ENCODE measurements around the gene CPN2. TPM values are rescaled to one million over a fixed set of nuclear protein-coding genes. Genes with fewer than 3 reads are reported as not detected.

Gene CPN2
- total RNA-seq, 4 donors from 2014 or later: 0.10 TPM; not detected in 3

GRCh38 chr3:194313560-194314387, 37.4 kb downstream of the CPN2 start:
- TF ChIP-seq CTCF (IDR thresholded peaks at IDR 0.05) (no peak), POLR2A (IDR thresholded peaks at IDR 0.05) (no peak)
- no peak overlapping the region for H3K4me3 ChIP-seq (ENCODE audit: low read depth, poor library complexity, severe bottlenecking)
- WGBS, 2 donors: 29 to 45% methylated on average over 13 to 15 of the region's 15 CpGs
- DNase-seq (ENCODE audit: low spot score in 2 of 2): peak; percentile 66 to 96
- intact Hi-C loops (cut with DNase I; ENCODE audit: low total_unique reads): loop anchor here (10.0 kb wide), 2 partner anchors 179 to 649 kb away; partner anchors contain the start of gene HES1

DNA sequence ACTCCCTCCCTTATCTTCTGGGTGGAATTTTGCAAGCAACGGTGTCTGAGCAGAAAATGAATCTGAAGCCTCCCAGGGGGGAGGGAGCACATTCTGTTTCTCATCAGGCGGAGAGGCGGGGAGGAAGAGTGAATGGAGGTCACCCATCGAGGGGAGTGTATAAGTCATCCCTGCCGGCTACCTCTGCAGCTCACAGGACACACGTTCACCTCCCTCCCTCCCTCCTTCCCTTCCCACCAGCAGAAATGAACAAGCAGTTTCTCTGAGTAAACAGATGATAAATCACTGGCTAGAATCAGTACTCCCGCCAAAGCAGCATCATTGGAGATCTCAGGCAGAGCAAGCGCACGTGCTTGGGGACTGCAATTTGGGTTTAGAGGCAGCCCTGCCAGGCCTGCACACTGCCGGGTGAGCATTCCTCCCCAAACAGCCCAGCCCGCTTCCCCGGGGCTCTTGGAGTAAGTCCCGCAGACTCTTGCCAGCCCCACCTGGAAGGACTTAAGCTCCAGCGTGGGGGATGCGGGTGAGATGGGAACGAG, 38.3 kb downstream of the CPN2 start:
- intact Hi-C loops (cut with DNase I; ENCODE audit: low total_unique reads): loop anchor here (10.0 kb wide), 2 partner anchors 178 to 648 kb away; partner anchors contain the start of gene HES1
- no peak overlapping the region for H3K4me3 ChIP-seq (ENCODE audit: low read depth, poor library complexity, severe bottlenecking)
- TF ChIP-seq POLR2A (IDR thresholded peaks at IDR 0.05): no peak
- TF ChIP-seq CTCF (IDR thresholded peaks at IDR 0.05): no peak
- peak; percentile 77 to 92 for DNase-seq (ENCODE audit: low spot score in 2 of 2)
- 11 to 14% methylated on average over 16 of the region's 16 CpGs for WGBS, 2 donors

DNA sequence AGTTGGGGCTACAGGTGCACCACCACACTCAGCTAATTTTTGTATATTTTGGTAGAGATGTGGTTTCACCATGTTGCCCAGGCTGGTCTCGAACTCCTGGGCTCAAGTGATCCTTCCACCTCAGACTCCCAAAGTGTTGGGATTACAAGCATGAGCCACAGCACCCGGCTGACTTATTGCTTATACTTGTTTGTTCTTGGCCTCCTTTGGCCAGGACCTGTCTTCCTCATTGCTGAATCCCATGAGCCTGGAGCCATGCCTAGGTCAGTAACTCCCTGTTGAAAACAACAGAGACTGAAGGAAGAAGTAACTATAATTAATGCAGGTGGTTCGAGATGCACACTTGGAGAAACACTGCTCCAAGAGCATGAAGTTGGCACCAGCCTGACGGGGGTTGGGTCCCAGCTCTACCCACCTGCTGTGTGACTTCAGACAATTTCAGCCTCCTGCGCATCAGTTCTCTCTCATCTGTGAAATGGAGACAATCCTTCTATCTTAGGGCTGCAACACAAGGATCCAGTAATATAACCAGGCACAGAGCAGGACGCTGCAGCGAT, 38.9 kb downstream of the CPN2 start:
- intact Hi-C loops (cut with DNase I; ENCODE audit: low total_unique reads): loop anchor here (10.0 kb wide), 2 partner anchors 177 to 647 kb away; partner anchors contain the start of gene HES1
- H3K4me3 ChIP-seq (ENCODE audit: low read depth, poor library complexity, severe bottlenecking): no peak overlapping the region
- DNase-seq (ENCODE audit: low spot score in 2 of 2): peak; percentile 57 to 89
- no peak for TF ChIP-seq CTCF (IDR thresholded peaks at IDR 0.05)
- no peak for TF ChIP-seq POLR2A (IDR thresholded peaks at IDR 0.05)
- 38 to 42% methylated on average over 7 of the region's 7 CpGs for WGBS, 2 donors

DNA sequence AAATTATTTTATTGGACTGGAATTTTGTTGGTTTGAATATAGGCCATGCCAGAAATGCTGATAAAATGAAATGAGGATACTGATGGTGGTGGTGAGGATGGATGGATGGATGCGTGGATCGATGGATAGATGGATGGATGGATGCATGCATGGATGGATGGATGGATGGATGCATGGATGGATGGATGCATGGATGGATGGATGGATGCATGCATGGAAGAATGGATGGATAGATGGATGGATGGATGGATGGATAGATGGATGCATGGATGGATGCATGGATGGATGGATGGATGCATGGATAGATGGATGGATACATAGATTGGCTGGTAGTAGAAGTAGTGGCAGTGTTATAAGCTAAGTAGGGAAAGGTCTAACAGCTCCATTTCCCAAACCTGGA, 40.1 kb downstream of the CPN2 start:
- no peak for DNase-seq (ENCODE audit: low spot score in 2 of 2)
- intact Hi-C loops (cut with DNase I; ENCODE audit: low total_unique reads): loop anchor here (10.0 kb wide), 2 partner anchors 176 to 646 kb away; partner anchors contain the start of gene HES1
- no peak for TF ChIP-seq CTCF (IDR thresholded peaks at IDR 0.05)
- TF ChIP-seq POLR2A (IDR thresholded peaks at IDR 0.05): no peak
- WGBS, 2 donors: 97% methylated on average over 2 of the region's 2 CpGs
- H3K4me3 ChIP-seq (ENCODE audit: low read depth, poor library complexity, severe bottlenecking): no peak overlapping the region

DNA sequence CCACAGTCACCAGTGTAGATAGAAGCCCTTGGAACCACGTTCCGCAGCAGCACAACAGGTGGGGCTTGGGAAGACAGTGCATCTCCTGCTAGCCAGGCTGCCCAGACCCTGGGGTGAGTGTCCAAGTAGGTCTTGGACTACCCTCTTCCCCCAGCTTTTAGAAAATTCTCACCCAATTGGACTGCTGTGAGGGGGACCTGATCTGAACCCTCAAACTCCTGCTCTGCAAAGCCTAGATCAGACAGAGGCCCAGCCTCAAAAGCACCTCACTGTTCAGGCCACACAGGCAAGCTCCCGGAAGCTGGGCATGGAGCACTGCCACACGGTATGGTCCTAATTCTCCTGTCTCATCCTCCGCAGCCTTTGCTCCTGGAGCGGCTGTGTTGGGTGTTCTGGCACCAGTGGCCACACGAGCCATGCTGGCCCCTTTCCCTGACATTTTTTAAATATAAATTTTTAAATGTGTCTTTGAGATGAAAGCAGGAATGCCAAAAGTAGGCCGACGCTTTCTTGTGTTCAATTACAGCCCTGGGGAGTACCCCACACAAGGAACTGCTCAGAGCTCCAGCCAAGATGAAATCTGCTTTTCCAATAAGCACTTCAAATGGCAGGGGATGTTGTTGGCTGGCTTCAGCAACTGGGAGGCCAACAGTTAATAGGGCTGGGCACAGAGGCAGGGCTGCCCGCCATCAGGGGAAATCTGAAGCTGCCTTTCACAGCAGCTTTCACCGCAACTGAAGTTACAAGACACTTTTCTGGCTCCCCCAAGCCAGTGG, 40.9 kb downstream of the CPN2 start:
- intact Hi-C loops (cut with DNase I; ENCODE audit: low total_unique reads): loop anchor here (10.0 kb wide), 2 partner anchors 175 to 645 kb away; partner anchors contain the start of gene HES1
- H3K4me3 ChIP-seq (ENCODE audit: low read depth, poor library complexity, severe bottlenecking): no peak overlapping the region

More for the DNA sequence above, 40.9 kb downstream of the CPN2 start:
- WGBS, 2 donors: 68 to 71% methylated on average over 11 of the region's 11 CpGs
- TF ChIP-seq POLR2A (IDR thresholded peaks at IDR 0.05) (no peak), CTCF (IDR thresholded peaks at IDR 0.05) (no peak)
- peak in 1 of 2 donors; percentile 79 for DNase-seq (ENCODE audit: low spot score in 2 of 2)

Data from lower leg skin (tissue), 4 donors.